GM21619 (cell line): ENCODE measurements around the gene C2orf69.
A peak's percentile ranks its signal among the peaks of the same experiment; 100 is the strongest.
"Not testable (repeated sequence)": the region's sequence is repeated elsewhere in the genome, so short reads cannot be mapped to it uniquely, and the experiment has no call there.

ENCODE experiments used
- ATAC-seq: cut with Tn5 transposase; IDR thresholded peaks from one replicate; pipeline ENCODE4 v1.9.1; 2021; ENCODE audit not compliant: unreplicated experiment

C2orf69 gene

GRCh38 chr2:199912553-199913114, 1.5 kb downstream of the C2orf69 start:
- not testable (repeated sequence) for ATAC-seq

- ATAC-seq: no peak
These were observed 3.4 kb downstream of the C2orf69 start for GRCh38 chr2:199914372-199914958.

- no peak for ATAC-seq
These were observed 5.9 kb downstream of the C2orf69 start for GRCh38 chr2:199916980-199917379.

GRCh38 chr2:199922856-199923255, 11.8 kb downstream of the C2orf69 start:
- no peak for ATAC-seq

- ATAC-seq: no peak
These were observed 12.8 kb downstream of the C2orf69 start for GRCh38 chr2:199923924-199924323.

GRCh38 chr2:199926806-199927205, 15.7 kb downstream of the C2orf69 start:
- no peak for ATAC-seq

GRCh38 chr2:199928226-199928625, 17.1 kb downstream of the C2orf69 start:
- ATAC-seq: no peak

GRCh38 chr2:199928626-199929025, 17.5 kb downstream of the C2orf69 start:
- no peak for ATAC-seq

- no peak for ATAC-seq
These were observed 18.2 kb downstream of the C2orf69 start for GRCh38 chr2:199929262-199929661.

- ATAC-seq: no peak
These were observed 21.3 kb downstream of the C2orf69 start for GRCh38 chr2:199932312-199932855.

- ATAC-seq: no peak
These were observed 22.4 kb downstream of the C2orf69 start for GRCh38 chr2:199933466-199933865.

GRCh38 chr2:199936554-199936953, 25.5 kb downstream of the C2orf69 start:
- ATAC-seq: no peak

GRCh38 chr2:199940373-199940772, 29.3 kb downstream of the C2orf69 start:
- ATAC-seq: no peak

- no peak for ATAC-seq
These were observed 32.3 kb downstream of the C2orf69 start for GRCh38 chr2:199943373-199943772.

GRCh38 chr2:199946196-199946595, 35.1 kb downstream of the C2orf69 start:
- no peak for ATAC-seq

GRCh38 chr2:199946836-199947235, 35.7 kb downstream of the C2orf69 start:
- ATAC-seq: no peak

- ATAC-seq: no peak
These were observed 39.3 kb downstream of the C2orf69 start for GRCh38 chr2:199950396-199950795.

- no peak for ATAC-seq
These were observed 39.9 kb downstream of the C2orf69 start for GRCh38 chr2:199951023-199951422.

GRCh38 chr2:199955007-199955338, 43.9 kb downstream of the C2orf69 start:
- peak; percentile 46 for ATAC-seq

- peak; percentile 85 for ATAC-seq
These were observed 44.4 kb downstream of the C2orf69 start, which contains the start of the genes MAIP1 and TYW5 for GRCh38 chr2:199955339-199956061. TSS of gene MAIP1 (plus strand) at chr2:199955582. CDS start at chr2:199955799, 217 bp downstream. TSS of gene TYW5 (minus strand) at chr2:199955491. CDS start at chr2:199955470, 21 bp downstream.

- ATAC-seq: no peak
These were observed 44.9 kb downstream of the C2orf69 start for GRCh38 chr2:199956062-199956380.

GRCh38 chr2:199958014-199958413, 46.9 kb downstream of the C2orf69 start:
- ATAC-seq: no peak
